Measurements from ENCODE around the gene ITGAL.
"Not testable (repeated sequence)": the region's sequence is repeated elsewhere in the genome, so short reads cannot be mapped to it uniquely, and the experiment has no call there.

The ITGAL gene

DNA sequence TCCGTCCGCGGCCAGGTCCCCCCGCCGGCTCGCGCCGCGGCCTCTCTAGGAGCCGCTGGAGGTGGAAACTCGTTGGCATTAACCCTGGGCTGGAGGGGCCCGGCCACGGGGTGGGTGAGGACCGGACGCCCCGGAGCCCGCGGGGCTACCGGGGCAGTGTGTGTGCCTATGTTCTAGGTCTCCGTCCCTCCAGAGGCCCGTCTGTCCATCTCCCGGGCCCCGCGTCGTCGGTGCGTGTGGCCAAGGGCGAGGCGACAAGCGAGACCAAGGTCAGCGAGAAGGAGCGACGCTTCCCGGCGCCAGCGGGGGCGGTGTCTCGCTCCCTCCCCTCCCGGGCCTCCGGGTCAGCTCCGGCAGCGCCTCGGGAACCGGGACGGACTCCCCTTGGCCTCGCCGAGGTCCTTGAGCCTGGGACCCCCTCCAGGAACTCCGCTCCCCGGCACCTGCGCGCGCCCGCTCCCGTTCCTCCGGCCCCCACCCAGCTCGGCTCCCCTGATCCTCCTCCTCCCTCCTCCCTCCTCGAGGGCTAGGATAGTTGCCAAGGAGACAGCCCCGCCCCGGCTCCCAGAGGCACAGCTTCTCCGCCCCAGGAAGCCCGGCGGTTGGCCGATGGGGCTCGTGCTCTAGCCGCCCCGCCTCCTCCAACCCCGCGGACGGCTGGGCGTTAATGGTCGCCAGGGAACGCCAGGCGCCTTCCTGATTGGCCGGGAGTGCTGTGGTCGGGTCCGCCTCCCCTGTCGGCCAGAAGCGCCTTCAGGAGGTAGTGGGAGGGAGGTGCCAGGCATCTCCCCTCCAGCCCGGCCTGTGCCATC lies 54.5 kb downstream of the ITGAL start:
- peak; percentile 81 for DNase-seq

DNA sequence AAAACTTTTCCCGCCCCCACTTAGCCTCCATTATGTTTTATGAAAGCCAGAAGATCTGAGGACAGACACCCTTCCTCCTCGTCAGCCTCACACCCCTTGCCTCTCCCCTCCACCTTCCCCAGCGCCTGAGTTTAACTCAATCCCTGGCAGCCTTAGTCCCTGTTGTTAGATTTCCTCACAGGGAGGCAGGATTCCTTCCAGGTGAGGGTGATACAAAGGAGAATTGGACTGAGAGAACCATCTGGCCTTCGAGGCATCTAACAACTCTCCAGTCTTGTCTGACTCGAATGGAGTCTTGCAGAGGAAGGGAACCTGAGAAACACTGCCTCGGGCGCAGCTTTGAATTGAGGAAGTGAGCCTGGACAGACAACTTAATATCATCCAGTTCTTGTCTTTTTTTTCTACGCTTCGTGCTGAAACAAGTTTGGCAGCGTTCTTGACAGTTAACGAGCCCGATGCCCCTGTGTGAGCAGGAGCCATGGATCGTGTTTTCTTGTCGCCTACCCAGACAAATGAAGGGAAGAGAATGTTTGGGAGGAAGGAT lies 55.2 kb downstream of the ITGAL start:
- no peak for DNase-seq

DNA sequence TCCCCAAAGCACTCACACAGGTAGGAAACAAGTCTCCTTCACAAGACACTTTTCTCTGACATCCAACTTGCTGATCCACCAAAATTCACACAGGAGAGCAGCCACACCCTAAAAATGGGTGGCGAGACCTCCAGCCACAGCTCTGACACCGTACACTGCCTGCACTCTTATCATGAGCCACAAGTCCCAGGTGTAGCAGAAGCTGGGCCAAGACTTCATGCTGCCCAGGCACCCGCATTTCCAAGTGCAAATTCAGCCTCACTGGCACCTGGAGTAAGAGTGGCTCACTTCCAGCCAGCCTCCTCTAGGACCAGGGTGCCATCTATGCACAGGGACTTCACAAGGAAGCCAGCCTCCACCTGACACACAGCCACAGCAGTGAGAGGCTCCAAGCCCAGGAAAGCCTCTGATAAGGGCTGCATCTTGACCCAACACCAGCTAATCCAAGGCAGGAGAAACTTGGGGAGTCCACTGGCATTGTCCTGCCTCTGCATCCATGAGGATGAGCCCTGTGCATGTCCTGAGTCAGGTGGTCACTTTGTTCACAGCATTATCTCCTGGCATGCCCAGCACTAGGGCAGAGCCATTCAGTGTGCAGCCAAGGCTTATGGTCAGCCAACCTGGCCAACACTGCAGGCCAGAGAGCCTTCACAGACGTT lies 56.4 kb downstream of the ITGAL start:
- DNase-seq: no peak

DNA sequence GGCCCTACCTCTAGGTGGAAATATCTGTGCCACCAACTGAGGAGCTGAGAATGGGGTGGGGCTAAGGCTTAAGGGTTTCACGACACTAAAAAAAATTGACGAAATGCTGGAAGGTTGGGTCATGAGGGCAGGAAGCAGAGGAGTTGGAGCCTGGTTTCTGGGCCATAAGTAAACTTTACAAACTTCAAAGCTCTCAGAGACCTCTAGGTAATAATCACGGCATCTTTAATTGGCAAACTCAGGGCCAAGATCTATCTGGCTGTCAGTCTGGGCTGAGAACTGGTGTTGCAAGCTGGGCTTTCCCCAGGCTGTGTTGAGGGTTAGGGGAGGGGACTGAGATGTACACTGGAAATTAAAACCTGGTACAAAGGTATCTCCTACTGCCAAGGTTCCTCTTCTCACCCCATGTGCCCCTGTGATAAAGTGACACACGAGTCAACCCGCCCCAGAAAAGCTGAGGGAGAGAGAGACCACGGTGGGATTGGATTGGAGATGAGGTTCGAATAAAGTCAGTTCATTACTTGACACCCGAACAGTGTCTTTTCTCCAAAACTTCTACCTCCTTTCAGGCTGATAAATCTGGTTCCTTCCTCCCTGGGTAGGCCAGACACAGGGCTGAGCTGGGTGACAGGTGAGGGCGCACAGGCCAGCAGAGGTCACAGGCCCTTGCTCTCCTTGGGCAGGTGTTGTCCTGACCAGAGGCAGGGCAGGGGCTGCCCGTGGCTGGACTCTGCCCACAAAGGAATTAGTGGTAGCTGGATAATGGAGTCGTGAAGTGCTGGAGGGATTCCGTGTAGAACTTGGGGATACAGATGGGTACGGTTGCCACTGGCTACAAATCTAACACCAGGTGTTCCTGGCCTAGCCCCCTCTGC lies 57.9 kb downstream of the ITGAL start:
- no peak for DNase-seq

DNA sequence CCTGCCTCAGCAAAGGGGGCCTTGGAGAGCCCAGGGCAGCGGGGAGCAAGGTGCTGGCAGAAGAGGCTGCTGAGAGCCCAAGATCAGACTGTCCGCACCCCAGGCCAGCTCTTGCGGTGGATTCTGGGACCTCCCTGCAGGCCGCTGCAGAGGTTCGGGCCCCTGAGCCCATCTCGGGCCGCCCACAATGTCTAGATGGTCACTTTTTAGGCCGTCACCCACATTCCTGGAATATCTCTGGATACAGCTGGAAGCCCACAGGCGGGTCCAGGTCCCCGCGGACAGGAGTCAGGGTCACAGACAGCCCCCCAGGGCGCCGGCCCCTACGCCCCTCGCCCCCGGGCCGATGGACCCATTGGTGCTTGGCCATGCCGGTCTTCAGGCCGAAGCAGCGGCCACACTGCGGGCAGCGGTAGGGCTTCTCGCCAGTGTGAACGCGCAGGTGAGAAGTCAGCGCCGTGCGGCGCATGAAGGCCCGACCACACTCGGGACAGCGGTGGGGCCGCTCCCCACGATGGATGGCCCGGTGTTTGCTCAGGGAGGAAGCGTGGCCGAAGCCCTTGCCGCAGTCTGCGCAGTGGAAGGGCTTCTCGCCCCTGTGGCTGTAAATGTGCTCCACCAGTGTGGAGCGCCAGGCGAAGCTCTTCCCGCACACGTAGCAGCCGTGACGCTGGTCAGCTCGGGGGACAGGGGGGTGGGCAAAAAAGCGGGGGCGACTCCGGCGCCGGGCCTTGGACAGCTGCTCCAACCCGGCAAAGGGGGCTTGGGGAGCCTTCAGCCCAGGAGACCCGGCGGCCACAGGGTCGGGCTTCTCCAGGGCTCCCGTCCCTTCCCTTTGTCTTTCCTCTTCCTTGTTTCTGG lies 60.0 kb downstream of the ITGAL start:
- DNase-seq: no peak

DNA sequence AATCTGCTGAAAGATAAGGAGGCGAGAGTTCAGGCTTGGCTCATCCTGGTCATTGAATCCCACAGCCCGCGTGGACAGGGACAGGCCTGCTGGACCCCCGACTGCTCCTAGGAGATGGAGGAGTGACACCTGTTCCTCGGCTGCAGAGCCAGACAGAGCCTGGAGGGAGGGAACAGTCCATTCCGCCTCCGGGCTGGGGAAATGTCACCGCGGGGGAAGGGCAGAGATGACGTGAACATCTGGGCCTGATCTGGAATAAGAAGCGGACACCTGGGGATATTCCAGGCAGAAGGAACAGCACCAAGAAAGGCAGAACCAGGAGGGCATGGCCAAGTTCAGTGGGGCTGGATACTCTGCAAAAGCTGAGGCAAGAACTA lies 60.6 kb downstream of the ITGAL start:
- DNase-seq: no peak

DNA sequence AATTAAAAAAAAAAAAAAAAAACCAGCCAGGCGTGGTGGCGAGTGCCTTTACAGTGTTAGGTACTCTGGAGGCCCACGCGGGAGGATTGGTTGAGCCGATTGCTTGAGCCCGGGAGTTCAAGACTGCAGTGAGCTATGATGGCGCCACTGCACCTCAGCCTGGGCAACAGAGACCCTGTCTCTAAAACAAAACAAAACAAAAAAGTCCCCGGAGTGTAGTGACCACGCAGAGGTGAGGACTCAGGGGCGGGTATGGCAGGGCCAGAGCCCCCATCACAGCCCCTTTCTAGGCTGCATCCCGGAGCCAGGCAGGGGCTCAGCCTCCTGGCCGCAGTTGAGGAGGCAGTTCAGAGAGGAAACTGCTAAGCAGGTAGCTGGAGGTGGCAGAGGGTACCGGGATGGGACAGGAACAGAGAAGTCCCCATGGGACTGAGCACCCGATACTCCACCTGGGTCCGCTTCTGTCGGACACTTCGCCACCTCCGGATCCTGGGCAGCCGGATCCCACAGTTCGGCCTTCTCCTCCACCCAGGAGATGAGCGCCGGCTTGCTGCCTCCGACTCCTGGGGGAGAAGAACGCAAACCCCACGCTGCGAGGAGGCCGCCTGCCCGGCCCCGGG lies 61.3 kb downstream of the ITGAL start:
- no peak for DNase-seq

DNA sequence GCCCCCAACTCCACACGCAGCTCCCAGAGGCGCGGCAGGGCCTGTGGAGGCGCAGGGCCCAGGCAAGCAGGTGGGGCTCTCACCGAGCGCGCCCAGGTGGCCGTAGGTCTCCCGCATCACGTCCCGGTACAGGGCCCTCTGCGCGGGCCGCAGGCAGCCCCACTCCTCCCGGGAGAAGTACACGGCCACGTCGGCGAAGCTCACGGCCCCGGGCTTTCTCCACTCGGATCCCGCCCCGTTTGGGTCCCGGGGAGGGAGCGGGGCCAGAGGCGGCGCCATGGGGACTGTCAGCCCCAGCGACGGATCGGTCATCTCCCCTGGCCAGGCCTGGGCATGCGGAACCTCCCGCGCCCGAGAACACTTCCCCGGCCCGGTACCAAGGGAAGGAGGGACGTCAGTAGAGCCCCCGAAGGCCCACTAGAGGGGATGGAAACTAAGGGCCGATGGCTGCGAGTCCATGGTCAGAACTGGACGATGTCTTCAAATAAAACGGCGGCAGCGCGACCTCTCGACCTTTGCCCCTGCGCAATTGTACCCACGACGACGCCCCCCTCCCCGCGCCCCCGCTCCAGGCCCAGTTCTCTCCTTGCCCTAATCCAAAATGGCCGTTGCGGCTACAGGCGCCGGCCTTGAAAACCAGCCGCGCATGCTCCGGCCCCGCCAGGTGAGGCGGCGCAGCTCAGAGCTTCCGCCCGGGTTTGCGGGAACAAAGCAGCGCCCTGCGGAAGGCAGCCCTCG lies 62.0 kb downstream of the ITGAL start, which contains the start of gene ZNF747:
ZNF747 (minus strand) TSS at position 491 of the 738 bp plus-strand sequence; CDS start at position 312, 179 bp downstream.
- peak; percentile 91 for DNase-seq

DNA sequence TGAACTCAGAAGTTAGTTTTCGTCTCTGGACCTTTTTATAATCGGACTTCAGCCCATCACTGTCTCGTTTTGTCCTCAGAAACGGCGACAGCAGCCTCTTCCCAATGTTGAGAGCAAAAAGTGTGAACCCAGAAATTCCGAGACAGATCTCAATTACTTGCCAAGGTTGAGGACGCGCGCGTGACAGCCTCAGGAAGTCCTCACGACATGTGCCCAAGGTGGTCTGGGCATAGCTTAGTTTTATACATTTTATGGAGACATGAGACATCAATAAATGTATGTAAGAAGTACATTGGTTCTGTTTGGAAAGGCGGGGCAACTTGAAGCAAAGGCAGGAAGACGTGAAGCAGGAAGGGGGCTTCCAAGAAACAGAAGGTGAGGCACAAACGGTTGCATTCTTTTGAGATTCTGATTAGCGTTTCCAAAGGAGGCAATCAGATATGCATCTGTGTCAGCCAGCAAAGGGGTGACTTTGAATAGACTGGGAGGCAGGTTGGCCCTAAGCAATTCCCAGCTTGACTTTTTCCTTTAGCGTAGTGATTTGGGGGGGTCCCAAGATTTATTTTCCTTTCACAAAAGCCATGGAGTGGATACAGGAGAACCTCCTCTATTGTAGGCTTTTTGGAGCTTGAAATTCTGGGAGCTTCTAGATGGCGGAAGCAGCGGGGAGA lies 62.7 kb downstream of the ITGAL start:
- DNase-seq: no peak

DNA sequence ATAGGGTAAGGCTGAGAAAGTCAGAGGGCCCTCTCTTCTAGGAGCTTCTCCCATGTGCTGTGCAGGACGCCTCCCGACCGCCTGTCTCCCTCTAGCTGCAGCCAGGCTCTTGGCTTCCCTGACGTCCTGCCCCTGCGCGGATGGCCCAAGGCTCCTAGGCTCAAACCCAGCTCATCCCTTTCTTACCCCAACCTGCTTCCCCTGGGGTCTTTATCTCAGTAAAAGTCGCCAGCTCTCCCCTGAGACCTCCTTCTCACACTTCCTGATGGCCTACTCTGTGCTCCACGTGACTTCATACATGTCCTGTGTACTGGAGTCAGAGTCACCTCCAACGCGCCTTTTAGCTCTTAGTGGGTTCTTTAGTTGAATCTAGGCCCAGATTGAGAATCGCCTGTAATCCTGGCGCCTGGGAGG lies 63.2 kb downstream of the ITGAL start:
- DNase-seq: peak; percentile 44

DNA sequence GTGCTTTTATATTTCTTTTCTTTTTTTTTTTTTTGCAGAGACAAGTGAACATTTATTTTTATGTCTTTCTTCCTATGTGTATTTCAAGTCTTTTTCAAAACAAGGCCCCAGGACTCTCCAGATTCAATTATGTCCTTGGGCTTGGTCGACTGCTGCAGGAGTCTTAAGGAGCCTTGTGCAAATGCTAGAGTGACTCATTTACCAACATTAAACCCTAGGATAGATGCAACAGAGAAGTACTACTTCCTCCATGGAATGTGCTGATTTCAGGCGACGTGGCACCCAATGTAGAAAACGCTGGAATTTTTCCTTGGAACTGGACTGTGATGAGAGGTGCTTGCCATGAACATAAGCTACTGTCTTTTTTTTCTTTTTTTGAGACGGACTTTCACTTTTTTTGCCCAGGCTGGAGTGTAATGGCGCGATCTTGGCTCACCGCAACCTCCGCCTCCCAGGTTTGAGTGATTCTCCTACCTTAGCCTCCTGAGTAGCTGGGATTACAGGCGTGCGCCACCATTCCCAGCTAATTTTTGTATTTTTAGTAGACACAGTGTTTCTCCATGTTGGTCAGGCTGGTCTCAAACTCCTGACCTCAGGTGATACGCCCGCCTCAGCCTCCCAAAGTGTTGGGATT lies 64.0 kb downstream of the ITGAL start:
- DNase-seq: not testable (repeated sequence)

DNA sequence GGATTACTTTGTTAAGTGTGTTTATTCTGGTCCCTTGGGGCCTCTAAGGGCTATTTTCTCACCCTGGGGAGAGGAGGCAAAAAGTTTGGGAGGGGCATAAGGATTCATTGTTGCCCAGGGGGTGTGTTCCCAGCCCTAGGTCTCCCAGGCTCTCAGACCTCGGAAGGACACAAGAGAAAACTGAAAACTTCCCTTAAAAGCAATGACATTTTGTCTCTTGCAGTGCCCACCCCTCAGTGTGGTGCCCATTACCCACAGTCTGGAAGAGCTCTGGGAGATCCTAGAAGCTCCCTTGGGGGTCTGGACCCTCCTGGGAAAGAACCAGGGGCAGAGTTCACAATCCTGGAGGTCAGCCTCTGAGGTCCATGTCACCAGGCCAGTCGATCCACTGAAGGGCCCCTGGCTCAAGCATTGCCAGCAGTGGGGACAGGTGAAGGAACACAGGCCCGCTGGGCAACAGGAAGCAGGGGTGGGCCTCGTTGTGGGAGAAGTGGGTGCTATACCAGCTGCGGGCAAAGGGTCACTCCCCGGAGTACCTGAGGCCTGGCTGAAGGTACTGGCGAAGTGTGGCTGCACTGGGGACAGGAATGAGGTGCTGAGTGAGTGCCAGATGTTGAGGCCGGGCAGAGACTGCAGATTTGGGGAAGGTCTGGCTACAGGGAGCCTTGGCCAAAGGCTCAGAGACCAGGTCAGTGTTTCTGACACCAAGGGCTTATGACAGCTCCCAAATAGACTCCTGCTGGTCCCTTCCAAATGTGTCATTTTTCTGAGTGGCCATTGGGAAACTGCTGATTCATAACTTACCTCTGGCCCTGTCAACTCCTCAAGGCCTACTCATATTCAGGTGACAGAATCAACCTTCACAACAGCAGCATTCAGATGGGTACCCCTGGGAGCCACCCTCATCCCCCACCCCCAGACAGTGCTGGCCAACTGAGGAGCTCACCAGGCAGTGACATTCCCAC lies 66.7 kb downstream of the ITGAL start:
- no peak for DNase-seq

DNA sequence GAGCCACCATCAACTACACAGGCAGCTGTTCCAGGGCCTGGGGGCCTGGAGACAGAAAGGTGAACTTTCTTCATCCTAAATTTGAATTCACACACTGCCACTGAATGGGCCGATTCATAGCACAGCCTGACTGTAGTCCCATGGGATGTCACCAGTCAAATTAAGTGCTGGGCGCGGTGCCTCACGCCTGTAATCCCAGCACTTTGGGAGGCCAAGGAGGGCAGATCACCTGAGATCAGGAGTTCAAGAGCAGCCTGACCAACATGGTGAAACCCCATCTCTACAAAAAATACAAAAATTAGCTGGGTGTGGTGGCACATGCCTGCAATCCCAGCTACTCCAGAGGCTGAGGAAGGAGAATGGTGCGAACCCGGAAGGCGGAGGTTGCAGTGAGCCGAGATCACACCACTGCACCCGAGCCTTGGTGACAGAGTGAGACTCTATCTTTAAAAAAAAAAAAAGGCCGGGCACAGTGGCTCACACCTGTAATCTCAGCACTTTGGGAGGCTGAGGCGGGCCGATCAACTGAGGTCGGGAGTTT lies 67.5 kb downstream of the ITGAL start:
- DNase-seq: not testable (repeated sequence)

DNA sequence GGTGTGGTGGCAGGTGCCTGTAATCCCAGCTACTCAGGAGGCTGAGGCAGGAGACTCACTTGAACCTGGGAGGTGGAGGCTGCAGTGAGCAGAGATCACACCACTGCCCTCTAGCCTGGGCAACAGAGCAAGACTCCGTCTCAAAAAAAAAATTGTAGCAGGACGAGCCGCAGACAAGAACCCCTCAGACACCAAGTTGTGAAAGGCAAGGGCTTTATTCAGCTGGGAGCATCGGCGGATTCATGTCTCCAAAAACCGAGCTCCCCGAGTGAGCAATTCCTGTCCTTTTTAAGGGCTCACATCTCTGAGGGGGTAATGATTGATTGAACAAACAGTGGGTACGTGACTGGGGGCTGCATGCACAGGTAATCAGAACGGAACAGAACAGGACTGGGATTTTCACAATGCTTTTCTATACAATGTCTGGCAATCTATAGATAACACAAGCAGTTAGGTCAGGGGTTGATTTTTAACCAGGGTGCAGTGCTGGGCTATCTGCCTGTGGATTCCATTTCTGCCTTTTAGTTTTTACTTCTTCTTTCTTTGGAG lies 68.4 kb downstream of the ITGAL start:
- DNase-seq: not testable (repeated sequence)

DNA sequence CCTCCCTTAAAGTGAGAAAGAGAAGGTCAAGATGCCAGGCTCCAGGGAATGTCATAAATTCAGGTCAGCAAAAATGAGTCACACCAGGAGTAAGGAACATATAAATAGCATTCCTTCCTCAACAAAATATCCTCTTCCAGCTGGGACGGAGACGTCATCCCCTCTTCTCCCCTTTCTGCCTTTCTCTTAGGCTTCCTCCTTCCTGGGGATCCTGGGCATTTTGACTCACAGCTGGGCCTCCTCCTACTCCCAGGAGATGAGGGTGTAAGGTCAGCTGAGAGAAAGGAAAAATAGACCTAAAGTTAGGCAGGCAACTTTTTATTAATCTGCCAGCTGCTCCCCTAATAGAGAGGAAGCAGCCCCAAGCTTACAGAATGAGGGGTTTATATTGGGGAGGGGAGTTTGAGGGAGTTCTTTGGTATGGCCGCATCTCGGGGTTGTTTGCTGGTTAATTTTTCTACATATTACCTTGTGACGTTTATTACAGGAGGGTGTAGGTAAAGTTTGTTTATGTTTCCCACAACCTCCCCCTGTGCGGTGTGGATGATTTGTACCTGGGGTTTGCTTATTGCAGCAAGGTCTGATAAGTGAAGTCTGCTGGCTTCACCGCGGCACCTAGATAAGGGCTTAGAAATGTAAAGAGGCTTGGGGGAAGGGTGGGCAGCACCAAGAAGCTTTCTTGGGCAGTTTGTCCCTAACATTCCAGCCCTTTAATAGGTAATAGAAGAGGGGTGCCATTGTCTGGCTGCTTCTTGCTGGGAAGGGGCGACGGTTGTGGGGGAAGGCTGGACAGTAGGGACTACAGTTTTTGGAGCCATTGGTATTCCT lies 69.2 kb downstream of the ITGAL start:
- no peak for DNase-seq

DNA sequence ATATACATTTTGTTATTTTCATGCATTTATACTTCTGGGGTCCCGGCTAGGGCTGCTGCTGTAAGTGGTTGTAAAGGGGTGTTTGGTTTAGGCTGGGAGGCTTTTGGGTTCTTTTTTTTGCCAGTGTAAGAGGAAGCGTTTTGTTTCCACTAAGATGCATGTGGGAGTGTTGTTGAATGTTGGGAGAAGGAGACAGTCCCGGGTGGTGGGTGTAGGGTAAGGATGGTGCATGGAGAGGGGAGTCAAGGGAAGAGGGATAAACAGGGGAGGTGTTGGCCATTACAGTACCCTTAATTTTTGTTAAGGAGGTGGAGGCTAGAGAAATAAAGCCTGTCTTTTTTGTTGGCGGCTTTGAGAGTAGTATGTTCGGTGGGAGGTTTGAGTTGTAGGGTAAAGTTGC lies 70.5 kb downstream of the ITGAL start:
- no peak for DNase-seq

DNA sequence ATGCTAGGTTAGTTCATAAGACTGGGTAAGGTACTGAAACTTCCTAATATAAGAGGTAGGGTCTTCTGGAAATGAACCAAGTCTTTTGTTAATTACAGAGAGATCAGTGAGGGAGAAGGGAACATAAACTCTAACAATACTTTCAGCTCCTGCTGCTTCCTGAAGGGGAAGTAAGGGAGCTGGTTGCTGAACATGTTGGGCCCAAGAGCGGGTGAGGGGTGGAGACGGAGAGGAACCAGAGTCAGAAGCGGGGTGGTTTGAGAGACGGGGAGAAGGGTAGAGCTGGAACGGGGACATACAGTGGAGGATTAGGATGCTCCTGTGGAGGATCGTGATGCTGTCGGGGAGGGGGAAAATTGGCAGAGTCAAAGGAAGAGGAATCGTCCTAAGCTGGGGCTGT lies 73.6 kb downstream of the ITGAL start:
- DNase-seq: no peak
